Skeletal muscle tissue (tissue), 4 donors: ENCODE data around the gene GPR162. TPM values are rescaled to one million over a fixed set of nuclear protein-coding genes. Genes with fewer than 3 reads are reported as not detected.
"Not testable (repeated sequence)": the region's sequence is repeated elsewhere in the genome, so short reads cannot be mapped to it uniquely, and the experiment has no call there.

Experiments used
- H3K27ac ChIP-seq: one replicate; pipeline ENCODE4 v1.7.0; 2013; ENCODE audit warnings: mild to moderate bottlenecking, low read depth, low read length, inconsistent platforms
- H3K27me3 ChIP-seq, 3 donors: one replicate each; pipeline ENCODE4 v1.7.0; 2013; ENCODE audit warnings: low read length in 3 of 3; ENCODE audit not compliant: control insufficient read depth in 3 of 3, insufficient read depth in 3 of 3
- H3K36me3 ChIP-seq, 3 donors: one replicate each; pipeline ENCODE4 v1.7.0; 2013; ENCODE audit warnings: low read length in 3 of 3; ENCODE audit not compliant: control insufficient read depth in 3 of 3, insufficient read depth in 3 of 3
- H3K4me1 ChIP-seq, 3 donors: one replicate each; pipeline ENCODE4 v1.7.0; 2013; ENCODE audit warnings: low read length in 3 of 3, mild to moderate bottlenecking in 3 of 3; ENCODE audit not compliant: control insufficient read depth in 3 of 3, insufficient read depth in 3 of 3
- H3K4me3 ChIP-seq, 3 donors: one replicate each; pipeline ENCODE4 v1.7.0; 2013; ENCODE audit warnings: low read length in 3 of 3
- H3K9ac ChIP-seq, 3 donors: one replicate each; pipeline ENCODE4 v1.7.0; 2013; ENCODE audit warnings: low read length in 3 of 3, mild to moderate bottlenecking in 3 of 3, moderate library complexity in 2 of 3, low read depth in 1 of 3
- H3K9me3 ChIP-seq, 3 donors: one replicate each; pipeline ENCODE4 v1.7.0; 2013; ENCODE audit warnings: low read length in 3 of 3; ENCODE audit not compliant: control insufficient read depth in 3 of 3
- total RNA-seq: library from RNA; depleted of rRNA; stranded (reverse); fragments of >200 nt; gene quantifications from one replicate; pipeline ENCODE4 v1.2.3, GENCODE V29; 2014
- donor health status: Osteomylitis.

GPR162 gene
- total RNA-seq, 1 donor from 2014 or later = 8.9 TPM

GRCh38 chr12:6872073-6873048, 50.7 kb downstream of the GPR162 start:
- Histone ChIP-seq H3K9me3 (no peaks in the 10 kb centered on the region), H3K4me1 (peaks cover 48 to 56% (median 56%) of the 10 kb centered on the region in 3 donors), H3K27ac (peak overlapping the region; percentile 74), H3K27me3 (no peaks in the 10 kb centered on the region), H3K36me3 (peaks cover 23 to 38% (median 34%) of the 10 kb centered on the region in 3 donors), H3K4me3 (peak overlapping the region; percentile 80 to 88 (median 84)), H3K9ac (peak overlapping the region; percentile 83 to 89 (median 88))

DNA sequence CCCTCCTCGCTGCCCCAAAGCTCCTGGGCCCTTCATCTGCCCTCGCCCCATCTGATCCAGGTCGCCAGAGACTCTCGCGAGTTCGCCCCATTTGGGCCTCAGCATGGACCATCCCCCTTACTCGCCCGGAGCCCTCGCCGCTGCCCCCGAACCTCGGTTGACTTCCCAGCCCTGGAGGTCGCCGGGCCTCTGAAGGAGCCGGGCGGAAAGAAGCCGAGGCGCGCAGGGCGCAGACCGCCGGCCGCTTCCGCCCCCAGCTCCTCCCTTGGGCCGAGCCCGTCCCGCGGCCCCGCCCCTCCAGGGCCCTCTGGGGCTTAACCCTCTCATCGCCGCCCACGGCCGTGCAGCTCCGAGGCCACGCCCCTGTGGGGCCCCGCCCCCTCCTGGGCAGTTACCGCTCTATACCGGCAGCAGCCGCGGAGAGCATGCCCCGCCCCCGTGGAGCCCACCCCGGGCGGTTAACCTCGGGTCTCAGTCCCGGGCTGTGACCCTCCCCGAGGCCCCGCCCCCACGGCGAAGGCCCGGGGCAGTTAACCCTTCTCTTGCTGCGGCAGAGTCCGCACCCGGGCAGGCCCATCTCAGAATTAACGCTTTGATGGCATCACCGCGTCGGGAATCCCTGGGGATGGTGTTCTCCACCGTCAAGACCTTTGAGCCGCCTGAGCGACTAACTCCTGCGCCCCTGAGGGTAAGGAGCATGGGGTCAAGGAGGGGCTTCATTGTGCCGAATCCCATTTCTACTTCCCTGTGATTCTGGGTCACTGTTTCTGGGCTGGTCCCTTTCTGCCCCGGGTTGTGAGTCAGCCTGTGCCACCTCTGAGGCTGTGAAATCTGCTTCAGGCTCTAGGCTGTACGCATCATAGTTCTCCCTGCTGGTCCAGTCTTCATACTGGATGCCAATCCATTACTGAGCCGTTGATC, 51.7 kb downstream of the GPR162 start, which contains the start of gene SPSB2:
TSS of gene SPSB2 (minus strand) at position 210 of the 921 bp plus-strand sequence. CDS start 402 bp downstream, outside the sequence.
- Histone ChIP-seq H3K9me3 (no peaks in the 10 kb centered on the region), H3K9ac (peak within 1 kb of the TSS; percentile 83 to 89 (median 88)), H3K27me3 (no peaks in the 10 kb centered on the region), H3K4me1 (peaks cover 45 to 53% (median 52%) of the 10 kb centered on the region in 3 donors), H3K27ac (peak within 1 kb of the TSS; percentile 74), H3K36me3 (peaks cover 23 to 34% (median 32%) of the 10 kb centered on the region in 3 donors), H3K4me3 (peak within 1 kb of the TSS; percentile 80 to 88 (median 84))

GRCh38 chr12:6874015-6874368, 52.4 kb downstream of the GPR162 start:
- Histone ChIP-seq H3K36me3 (peaks cover 23 to 31% (median 29%) of the 10 kb centered on the region in 3 donors), H3K27ac (peak overlapping the region; percentile 74), H3K4me3 (peak overlapping the region; percentile 80 to 88 (median 84)), H3K9ac (peak overlapping the region; percentile 79 to 88 (median 83)), H3K4me1 (peaks cover 38 to 46% (median 45%) of the 10 kb centered on the region in 3 donors)
- not testable (repeated sequence) for H3K9me3 ChIP-seq, H3K27me3 ChIP-seq

Other genes with a start within 250 kb of the GPR162 start
- 211 TPM for gene CHD4, start 214.4 kb upstream of the GPR162 start, total RNA-seq
- gene LPAR5, start 185.9 kb upstream of the GPR162 start, total RNA-seq = 1.0 TPM
- 1.0 TPM for gene ACRBP, start 174.4 kb upstream of the GPR162 start, total RNA-seq
- gene ING4, start 158.7 kb upstream of the GPR162 start, total RNA-seq = 38.1 TPM
- 8.4 TPM for gene ZNF384, start 132.4 kb upstream of the GPR162 start, total RNA-seq
- under 0.01 TPM for gene PIANP, start 121.0 kb upstream of the GPR162 start, total RNA-seq
- 30.8 TPM for gene COPS7A, start 97.8 kb upstream of the GPR162 start, total RNA-seq
- gene MLF2, start 68.7 kb upstream of the GPR162 start, total RNA-seq = 73.6 TPM
- 40.2 TPM for gene PTMS, start 55.5 kb upstream of the GPR162 start, total RNA-seq
- gene LAG3, start 49.3 kb upstream of the GPR162 start, total RNA-seq = not detected
- gene CD4, start 32.3 kb upstream of the GPR162 start, total RNA-seq = 6.8 TPM
- gene P3H3, start 6.6 kb downstream of the GPR162 start, total RNA-seq = 19.8 TPM
- gene GNB3, start 19.1 kb downstream of the GPR162 start, total RNA-seq = 3.7 TPM
- gene CDCA3, start 29.5 kb downstream of the GPR162 start, total RNA-seq = 3.1 TPM
- 61.6 TPM for gene USP5, start 30.3 kb downstream of the GPR162 start, total RNA-seq
- gene TPI1, start 45.7 kb downstream of the GPR162 start, total RNA-seq = 1,878 TPM
- gene SPSB2, start 51.5 kb downstream of the GPR162 start, total RNA-seq = 3.1 TPM
- gene LRRC23, start 83.0 kb downstream of the GPR162 start, total RNA-seq = 12.5 TPM
- 2.6 TPM for gene ENO2, start 92.8 kb downstream of the GPR162 start, total RNA-seq
- gene ATN1, start 106.1 kb downstream of the GPR162 start, total RNA-seq = 7.3 TPM
- not detected for gene RNU7-1, start 122.0 kb downstream of the GPR162 start, total RNA-seq
- 205 TPM for gene C12orf57, start 122.2 kb downstream of the GPR162 start, total RNA-seq
- gene PTPN6, start 129.5 kb downstream of the GPR162 start, total RNA-seq = 7.8 TPM
- gene PHB2, start 148.8 kb downstream of the GPR162 start, total RNA-seq = 273 TPM
- 28.2 TPM for gene EMG1, start 149.1 kb downstream of the GPR162 start, total RNA-seq
- 14.6 TPM for gene LPCAT3, start 196.7 kb downstream of the GPR162 start, total RNA-seq
- gene C1S, start 238.9 kb downstream of the GPR162 start, total RNA-seq = 89.8 TPM